Measurements from ENCODE around the gene MYD88.

Gene MYD88

GRCh38 chr3:38107911-38108648, 30.4 kb upstream of the MYD88 start:
- DNase-seq, result no peak
- TF ChIP-seq GATA1 (IDR thresholded peaks at IDR 0.05; ENCODE audit: low read depth, low read length) (no peak), POLR2A (IDR thresholded peaks at IDR 0.05; ENCODE audit: low read length) (no peak)

- DNase-seq, result no peak
- TF ChIP-seq GATA1 (IDR thresholded peaks at IDR 0.05; ENCODE audit: low read depth, low read length), result no peak
- TF ChIP-seq POLR2A (IDR thresholded peaks at IDR 0.05; ENCODE audit: low read length), result no peak
Measured at GRCh38 chr3:38108649-38109579, 29.5 kb upstream of the MYD88 start.

- DNase-seq, result no peak
- no peak for TF ChIP-seq GATA1 (IDR thresholded peaks at IDR 0.05; ENCODE audit: low read depth, low read length)
- no peak for TF ChIP-seq POLR2A (IDR thresholded peaks at IDR 0.05; ENCODE audit: low read length)
Measured at GRCh38 chr3:38109580-38110313, 28.7 kb upstream of the MYD88 start.

GRCh38 chr3:38110314-38111050, 28.0 kb upstream of the MYD88 start:
- no peak for DNase-seq
- TF ChIP-seq POLR2A (IDR thresholded peaks at IDR 0.05; ENCODE audit: low read length) (no peak), GATA1 (IDR thresholded peaks at IDR 0.05; ENCODE audit: low read depth, low read length) (no peak)

- DNase-seq, result no peak
- TF ChIP-seq POLR2A (IDR thresholded peaks at IDR 0.05; ENCODE audit: low read length) (no peak), GATA1 (IDR thresholded peaks at IDR 0.05; ENCODE audit: low read depth, low read length) (no peak)
Measured at GRCh38 chr3:38111201-38111600, 27.3 kb upstream of the MYD88 start.

GRCh38 chr3:38111696-38112377, 26.6 kb upstream of the MYD88 start:
- DNase-seq, result no peak
- TF ChIP-seq POLR2A (IDR thresholded peaks at IDR 0.05; ENCODE audit: low read length) (no peak), GATA1 (IDR thresholded peaks at IDR 0.05; ENCODE audit: low read depth, low read length) (no peak)

GRCh38 chr3:38112378-38112761, 26.1 kb upstream of the MYD88 start:
- no peak for TF ChIP-seq POLR2A (IDR thresholded peaks at IDR 0.05; ENCODE audit: low read length)
- no peak for DNase-seq

GRCh38 chr3:38114052-38114874, 24.2 kb upstream of the MYD88 start:
- TF ChIP-seq POLR2A (IDR thresholded peaks at IDR 0.05; ENCODE audit: low read length), result no peak
- no peak for TF ChIP-seq GATA1 (IDR thresholded peaks at IDR 0.05; ENCODE audit: low read depth, low read length)
- DNase-seq, result no peak

- no peak for DNase-seq
- TF ChIP-seq POLR2A (IDR thresholded peaks at IDR 0.05; ENCODE audit: low read length), result no peak
- TF ChIP-seq GATA1 (IDR thresholded peaks at IDR 0.05; ENCODE audit: low read depth, low read length), result no peak
Measured at GRCh38 chr3:38114875-38115644, 23.4 kb upstream of the MYD88 start.

GRCh38 chr3:38115645-38116427, 22.6 kb upstream of the MYD88 start:
- TF ChIP-seq GATA1 (IDR thresholded peaks at IDR 0.05; ENCODE audit: low read depth, low read length) (no peak), POLR2A (IDR thresholded peaks at IDR 0.05; ENCODE audit: low read length) (no peak)
- DNase-seq, result no peak

All from erythroblast (primary cell).